Stimulated activated CD4-positive, alpha-beta T cell treated with anti-CD3 and anti-CD28 coated beads, Interleukin-4, amount 100 ng/mL, for 24 hours (primary cell): ENCODE results near the gene GBF1.
A peak's percentile ranks its signal among the peaks of the same experiment; 100 is the strongest.
"Not testable (repeated sequence)": the region's sequence is repeated elsewhere in the genome, so short reads cannot be mapped to it uniquely, and the experiment has no call there.

Source experiments
- DNase-seq: peaks from one replicate; pipeline ENCODE4 v3.0.0-alpha.2; 2020

Gene GBF1

GRCh38 chr10:102275343-102275742, 30.0 kb downstream of the GBF1 start:
- DNase-seq: no peak

DNA sequence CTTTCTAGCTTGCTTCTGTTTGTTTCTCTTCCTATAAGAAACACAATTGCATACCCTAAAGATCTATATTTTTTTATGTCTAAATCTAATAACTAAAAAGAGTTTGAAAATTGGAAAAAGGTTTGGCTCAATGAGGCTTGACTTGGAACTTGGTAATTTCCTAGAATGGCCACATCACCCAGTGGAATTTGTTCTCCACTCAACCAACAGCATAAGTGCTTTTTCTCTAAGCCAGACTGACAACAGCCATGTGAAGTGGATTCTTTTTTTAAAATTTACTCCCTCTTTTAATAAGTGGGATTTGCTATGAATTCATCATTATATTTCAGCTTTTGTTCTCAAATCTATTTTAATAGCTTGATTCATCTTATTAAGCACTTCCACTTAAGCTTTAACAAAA, 33.8 kb downstream of the GBF1 start:
- DNase-seq: no peak

GRCh38 chr10:102280397-102281101, 35.2 kb downstream of the GBF1 start:
- no peak for DNase-seq

DNA sequence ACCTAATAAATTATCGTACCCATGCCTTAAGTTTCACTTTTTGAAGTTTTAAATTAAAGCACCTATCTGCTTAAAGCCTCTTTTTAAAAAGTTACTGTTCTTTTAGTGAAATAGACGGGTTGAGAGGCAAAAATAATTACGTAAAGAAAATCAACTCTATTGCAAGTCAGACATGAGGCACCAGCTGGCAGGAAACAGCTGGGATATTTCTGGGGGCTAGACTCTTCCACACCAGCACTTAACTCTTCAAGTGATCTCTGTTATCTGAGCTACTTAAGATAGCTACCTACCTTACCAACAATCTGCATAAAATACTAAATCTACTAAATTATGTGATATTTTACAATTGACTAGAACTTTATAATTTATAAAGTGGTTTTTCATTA, 35.8 kb downstream of the GBF1 start:
- DNase-seq: no peak

GRCh38 chr10:102283488-102283887, 38.2 kb downstream of the GBF1 start:
- peak; percentile 14 for DNase-seq

DNA sequence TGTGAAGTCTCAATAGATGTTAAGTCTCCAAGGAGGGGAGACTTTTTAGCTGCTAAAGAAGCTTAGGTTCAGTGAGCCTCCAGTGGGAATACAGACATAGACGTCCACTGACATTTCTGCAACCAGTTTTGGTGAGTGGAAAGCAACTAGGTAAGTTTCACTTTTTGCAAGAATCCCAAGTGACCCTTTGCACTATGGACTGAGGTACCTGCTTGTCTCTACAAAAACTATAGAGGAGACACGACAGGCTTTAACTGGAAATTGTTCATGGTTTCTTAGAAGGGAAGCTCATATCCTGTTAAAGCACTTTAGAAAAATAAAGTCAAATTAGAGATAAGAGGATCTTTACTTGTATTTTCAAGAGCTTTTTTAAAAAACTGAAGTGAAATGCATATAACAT, 38.6 kb downstream of the GBF1 start:
- DNase-seq: no peak

DNA sequence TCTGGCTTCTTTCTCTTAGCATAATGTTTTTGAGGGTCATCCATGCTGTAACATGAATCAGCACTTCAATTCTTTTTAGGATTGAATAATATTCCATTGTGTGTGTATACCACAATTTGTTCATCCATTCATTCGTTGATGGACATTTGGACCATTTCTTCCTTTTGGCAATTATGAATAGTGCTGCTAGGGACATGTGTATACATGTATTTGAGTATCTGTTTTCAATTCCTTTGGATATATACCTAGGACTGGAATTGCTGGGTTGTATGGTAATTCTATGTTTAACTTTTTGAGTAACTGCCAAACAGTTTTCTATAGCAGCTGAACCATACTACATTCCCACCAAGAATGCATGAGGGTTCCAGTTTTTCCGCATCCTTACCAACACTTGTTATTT, 39.2 kb downstream of the GBF1 start:
- DNase-seq: no peak

DNA sequence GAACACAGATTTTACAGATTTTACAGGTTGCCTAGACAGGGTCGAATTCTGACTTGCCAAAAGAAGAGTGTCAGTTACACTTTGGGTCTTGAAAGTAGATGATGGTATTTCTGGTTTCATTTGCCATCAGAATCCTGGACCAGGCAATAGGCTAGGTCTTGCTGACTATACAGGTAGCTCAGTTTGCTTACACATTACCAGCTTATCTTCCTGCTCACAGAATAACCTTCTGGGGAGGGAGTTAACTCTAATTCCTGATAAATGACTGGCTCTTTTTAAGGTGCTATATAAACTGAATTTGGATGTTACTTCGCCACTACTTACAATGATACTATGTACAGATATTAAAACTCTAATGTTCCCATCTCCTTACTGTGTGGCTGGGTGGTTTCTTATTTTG, 39.8 kb downstream of the GBF1 start:
- no peak for DNase-seq

DNA sequence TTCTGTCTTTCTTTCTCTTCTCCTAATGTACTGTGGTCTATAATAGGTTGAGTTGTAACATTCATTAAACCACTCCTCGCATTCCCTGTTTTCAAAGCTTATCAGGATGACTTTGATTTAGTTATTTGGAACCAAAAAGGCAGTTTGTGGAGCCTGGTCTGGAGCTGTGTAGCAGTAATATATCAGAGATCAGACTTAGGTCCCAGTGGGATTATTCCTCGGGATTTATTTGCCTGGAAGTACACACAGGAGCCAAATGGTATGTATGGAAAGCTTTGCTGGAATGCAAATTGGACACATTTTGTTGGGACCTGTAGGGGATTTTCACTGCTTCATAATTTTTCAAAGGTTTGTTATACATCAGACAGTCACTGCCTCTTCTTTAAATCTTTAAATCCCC, 40.9 kb downstream of the GBF1 start:
- no peak for DNase-seq

DNA sequence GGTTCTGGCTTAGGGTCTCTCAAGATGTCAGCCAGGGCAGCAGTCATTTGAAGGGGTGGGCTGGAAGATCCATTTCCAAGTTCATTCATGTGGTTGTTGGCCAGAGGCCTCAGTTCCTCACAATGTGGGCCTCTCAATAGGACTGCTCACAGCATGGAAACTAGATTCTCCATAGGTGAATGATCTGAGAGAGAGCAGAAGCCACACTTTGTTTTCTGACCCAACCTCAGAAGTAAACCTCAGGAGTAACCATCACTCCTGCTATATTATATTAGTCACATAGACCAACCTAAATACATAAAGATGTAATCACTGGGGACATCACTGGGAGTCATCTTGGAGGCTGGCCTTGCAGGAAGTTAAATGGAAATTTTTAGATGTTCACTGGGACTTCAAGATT, 42.2 kb downstream of the GBF1 start:
- no peak for DNase-seq

GRCh38 chr10:102287991-102288390, 42.7 kb downstream of the GBF1 start:
- DNase-seq: no peak

- DNase-seq: no peak
These were observed 44.0 kb downstream of the GBF1 start for GRCh38 chr10:102289356-102289755.

DNA sequence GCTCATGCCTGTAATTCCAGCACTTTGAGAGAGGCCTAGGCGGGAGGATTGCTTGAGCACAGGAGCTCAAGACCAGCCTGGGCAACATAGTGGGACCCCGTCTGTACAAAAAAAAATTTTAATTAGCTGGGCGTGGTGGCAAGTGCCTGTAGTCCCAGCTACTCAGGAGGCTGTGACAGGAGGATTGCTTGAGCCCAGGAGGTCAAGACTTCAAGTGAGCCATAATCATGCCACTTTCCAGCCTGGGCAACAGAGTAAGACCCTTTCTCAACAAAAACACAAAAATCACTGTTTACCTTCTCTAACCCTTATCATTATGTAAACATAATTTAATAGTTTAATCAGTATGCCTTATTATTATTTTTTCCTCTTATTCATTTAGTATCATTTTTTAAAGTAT, 44.5 kb downstream of the GBF1 start:
- DNase-seq: no peak

- no peak for DNase-seq
These were observed 46.0 kb downstream of the GBF1 start for GRCh38 chr10:102291221-102291905.

DNA sequence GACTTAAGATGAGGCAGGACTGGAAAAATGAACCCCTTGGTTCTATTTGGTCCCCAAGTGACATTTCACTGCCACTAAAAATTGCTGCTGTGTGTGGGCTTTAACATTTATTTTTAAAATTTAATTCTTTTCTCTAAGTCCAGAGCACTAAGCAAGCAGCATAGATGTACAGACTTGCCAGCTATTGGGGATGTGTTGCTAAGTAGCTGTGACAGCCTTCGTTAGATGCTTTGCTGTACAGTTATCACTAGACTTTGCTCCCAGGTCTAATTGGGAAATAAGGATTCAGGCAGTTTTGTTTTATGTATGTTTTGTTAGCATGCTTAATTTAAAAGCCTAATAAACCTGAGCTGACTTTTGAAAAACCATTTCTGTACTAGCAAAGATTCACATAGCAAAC, 51.8 kb downstream of the GBF1 start:
- no peak for DNase-seq

DNA sequence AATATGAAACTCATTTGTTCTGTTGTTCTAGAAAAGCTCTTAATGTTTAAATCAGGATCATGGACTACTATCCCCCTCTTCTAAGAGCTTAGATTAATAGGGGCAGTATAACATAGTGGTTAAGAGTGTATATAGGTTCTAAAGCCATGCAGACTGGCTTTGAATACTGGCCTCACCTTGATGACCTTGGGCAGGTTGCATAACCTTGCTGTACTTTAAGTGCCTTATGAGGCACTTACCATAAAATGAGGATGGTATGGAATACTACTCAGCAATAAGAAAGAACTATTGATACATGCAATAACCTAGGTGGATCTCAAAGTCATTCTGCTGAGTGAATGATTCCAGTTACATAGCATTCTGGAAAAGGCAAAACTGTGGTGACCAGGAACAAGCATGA, 53.6 kb downstream of the GBF1 start:
- no peak for DNase-seq

DNA sequence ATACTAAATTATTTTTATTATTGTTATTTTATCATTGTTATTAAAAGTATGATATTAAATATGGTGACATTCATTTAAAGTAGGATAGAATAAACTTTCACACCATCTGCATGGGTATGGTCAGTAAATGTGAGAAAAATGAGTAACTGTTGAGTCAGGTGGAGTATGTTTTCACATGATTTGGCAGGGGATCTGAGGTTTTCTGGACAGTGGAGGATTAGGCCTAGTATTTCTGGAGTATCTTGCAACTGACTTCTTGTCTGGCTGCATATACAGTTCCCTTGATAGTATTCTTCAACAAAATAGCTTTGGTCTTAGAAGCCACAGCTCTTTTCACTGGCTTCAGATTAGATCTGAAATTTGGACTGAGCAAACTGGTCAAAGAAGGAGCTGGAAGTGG, 54.5 kb downstream of the GBF1 start:
- DNase-seq: no peak

DNA sequence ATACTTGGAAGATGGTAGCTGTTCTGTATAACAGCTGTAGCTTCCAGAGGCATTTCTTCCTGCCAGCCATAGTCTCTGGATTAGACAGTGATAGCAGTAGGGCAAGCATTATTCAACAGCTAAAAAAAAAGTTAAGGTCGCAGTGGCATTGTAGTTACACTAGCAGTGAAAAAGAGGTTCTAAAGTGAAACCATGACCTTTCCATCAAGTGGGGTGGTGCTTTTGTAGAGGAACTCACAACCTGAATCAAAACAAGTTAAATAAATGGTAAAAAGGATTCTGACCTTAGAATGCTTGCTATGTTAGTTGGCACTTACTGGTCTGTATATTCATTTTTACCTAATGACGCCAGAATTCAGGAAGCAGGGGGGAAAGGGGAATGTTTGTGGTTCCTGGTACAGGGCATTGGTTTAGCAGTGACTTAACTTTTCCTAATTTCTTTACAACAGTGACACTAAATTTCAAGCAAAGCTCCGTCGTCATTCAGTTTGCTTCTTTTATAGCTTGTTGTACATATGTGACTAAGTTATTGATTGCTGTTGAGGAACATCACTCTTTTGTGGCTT, 55.0 kb downstream of the GBF1 start:
- no peak for DNase-seq

- DNase-seq: not testable (repeated sequence)
These were observed 55.6 kb downstream of the GBF1 start for GRCh38 chr10:102300912-102301311.

DNA sequence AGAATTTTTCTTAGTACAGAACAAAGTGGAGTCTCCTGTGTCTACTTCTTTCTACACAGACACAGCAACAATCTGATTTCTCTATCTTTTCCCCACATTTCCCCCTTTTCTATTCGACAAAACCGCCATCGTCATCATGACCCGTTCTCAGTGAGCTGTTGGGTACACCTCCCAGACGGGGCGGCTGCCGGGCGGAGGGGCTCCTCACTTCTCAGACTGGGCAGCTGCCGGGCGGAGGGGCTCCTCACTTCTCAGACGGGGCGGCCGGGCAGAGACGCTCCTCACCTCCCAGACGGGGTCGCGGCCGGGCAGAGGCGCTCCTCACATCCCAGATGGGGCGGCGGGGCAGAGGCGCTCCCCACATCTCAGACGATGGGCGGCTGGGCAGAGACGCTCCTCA, 56.0 kb downstream of the GBF1 start:
- not testable (repeated sequence) for DNase-seq

GRCh38 chr10:102302611-102303010, 57.3 kb downstream of the GBF1 start:
- DNase-seq: no peak

DNA sequence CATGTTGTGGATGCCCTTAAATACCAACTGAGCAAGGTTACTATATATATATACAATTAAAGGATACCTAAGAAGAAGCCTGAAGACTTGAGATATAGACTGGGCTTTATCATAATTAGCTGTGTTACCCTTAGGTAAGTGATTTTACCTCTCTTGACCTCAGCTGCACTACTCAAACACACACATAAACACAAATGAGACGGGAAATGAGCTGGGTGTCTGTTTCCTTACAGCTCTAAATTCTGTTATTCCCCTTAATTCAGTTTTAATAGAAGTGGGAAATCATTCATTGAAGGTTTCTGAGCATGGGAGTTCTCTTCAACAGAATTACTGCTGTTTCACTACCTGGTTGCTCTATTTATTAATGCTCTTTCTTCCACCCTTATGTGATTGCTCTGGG, 60.7 kb downstream of the GBF1 start:
- no peak for DNase-seq

DNA sequence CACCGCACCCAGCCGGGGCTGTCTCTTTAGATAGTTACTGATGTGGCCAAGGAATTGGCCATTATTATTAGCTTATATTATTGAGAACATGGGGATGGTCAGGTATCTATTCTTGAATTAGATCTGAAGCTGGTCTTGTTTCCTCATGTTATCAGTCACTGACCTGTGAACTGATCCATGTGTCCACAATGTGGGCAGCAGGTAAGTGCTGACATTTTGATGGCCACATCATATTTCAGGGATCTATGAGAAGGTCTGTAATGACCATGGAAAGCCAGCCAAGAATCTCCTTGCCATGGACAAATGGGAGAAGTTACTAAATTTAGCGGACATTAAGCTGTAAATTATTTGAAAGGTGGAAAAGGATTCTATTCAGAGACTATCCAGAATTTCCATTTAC, 61.4 kb downstream of the GBF1 start:
- DNase-seq: no peak

- not testable (repeated sequence) for DNase-seq
These were observed 63.0 kb downstream of the GBF1 start for GRCh38 chr10:102308318-102308717.

- no peak for DNase-seq
These were observed 63.9 kb downstream of the GBF1 start for GRCh38 chr10:102309236-102309635.
